Mucosa of descending colon (tissue), 3 donors: ENCODE results near the gene HMOX2. TPM values are rescaled to one million over a fixed set of nuclear protein-coding genes. Genes with fewer than 3 reads are reported as not detected.

Experiments
- ATAC-seq: fragments of 200-7000 bp; cut with Tn5 transposase; one replicate; pipeline ENCODE4 v1.9.1; 2020; ENCODE audit warnings: mild to moderate bottlenecking, moderate library complexity
- DNase-seq, 3 donors: peaks; one replicate each; pipeline ENCODE4 v3.0.0-alpha.2; 2020
- H3K36me3 ChIP-seq: fragments of 200-600 bp; one replicate; pipeline ENCODE4 v1.8.0; 2021; ENCODE audit warnings: low read depth, mild to moderate bottlenecking
- H3K4me1 ChIP-seq: fragments of 200-600 bp; one replicate; pipeline ENCODE4 v1.8.0; 2021; ENCODE audit warnings: low read depth, mild to moderate bottlenecking
- H3K4me3 ChIP-seq: fragments of 200-600 bp; one replicate; pipeline ENCODE4 v1.8.0; 2021; ENCODE audit warnings: mild to moderate bottlenecking
- H3K9me3 ChIP-seq: fragments of 200-600 bp; one replicate; pipeline ENCODE4 v1.8.0; 2021; ENCODE audit warnings: mild to moderate bottlenecking
- CTCF ChIP-seq: fragments of 200-600 bp; IDR thresholded peaks from one replicate; pipeline ENCODE4 v1.8.0; 2022; ENCODE audit warnings: antibody characterized with exemption, mild to moderate bottlenecking
- intact Hi-C, 2 donors: fragments of 100-400 bp; cut with DNase I in 1 of 2; cut with micrococcal nuclease in 1 of 2; formaldehyde crosslinking; loops; one replicate each; pipeline versions ENCODE4 v1.11.0 to v1.11.1; 2022; cut with DNase I, micrococcal nuclease
- total RNA-seq, 3 donors: library from RNA; stranded (reverse); fragmentation: NEBNext Ultra II Directional in 2 of 3; extraction: Animal tissue kit (Norgen Biotek cat#: 25700) in 2 of 3; gene quantifications; one replicate each; pipeline versions ENCODE4 v1.2.1 to v1.2.4, GENCODE V29; 2021 to 2023
- donor health status: DM: no; HTN: no; CAD: no; lungs with moderate emphysema.
- donor health status: DM: no; HTN: no; CAD: no.
- donor health status: DM: no; HTN: yes; CAD: no.

HMOX2 gene
- total RNA-seq, 3 donors from 2014 or later, result 36.0 to 52.7 (median 49.3) TPM

- TF ChIP-seq CTCF, result no peak
- Histone ChIP-seq H3K36me3 (no peaks in the 10 kb centered on the region), H3K4me1 (no peaks in the 10 kb centered on the region), H3K9me3 (no peaks in the 10 kb centered on the region), H3K4me3 (no peak overlapping the region)
- DNase-seq (no peak), ATAC-seq (no peak)
- intact Hi-C loops, result no loop called here
Measured at GRCh38 chr16:4433914-4434787, 42.0 kb upstream of the HMOX2 start.

- Histone ChIP-seq H3K9me3 (no peaks in the 10 kb centered on the region), H3K36me3 (no peaks in the 10 kb centered on the region), H3K4me3 (no peak overlapping the region), H3K4me1 (no peaks in the 10 kb centered on the region)
- intact Hi-C loops, result no loop called here
- DNase-seq (no peak), ATAC-seq (no peak)
- TF ChIP-seq CTCF, result no peak
Measured at GRCh38 chr16:4435337-4436067, 40.7 kb upstream of the HMOX2 start.

GRCh38 chr16:4437366-4437765 lies 38.8 kb upstream of the HMOX2 start:
- intact Hi-C loops, result no loop called here
- Histone ChIP-seq H3K4me3 (no peak overlapping the region), H3K4me1 (no peaks in the 10 kb centered on the region), H3K9me3 (no peaks in the 10 kb centered on the region), H3K36me3 (no peaks in the 10 kb centered on the region)
- no peak for DNase-seq
- no peak for TF ChIP-seq CTCF
- no peak for ATAC-seq

GRCh38 chr16:4442371-4442770 lies 33.8 kb upstream of the HMOX2 start:
- no peak for ATAC-seq
- intact Hi-C loops, result no loop called here

GRCh38 chr16:4443271-4443670 lies 32.9 kb upstream of the HMOX2 start:
- Histone ChIP-seq H3K4me1 (no peaks in the 10 kb centered on the region), H3K36me3 (peaks cover 4% of the 10 kb centered on the region), H3K9me3 (no peaks in the 10 kb centered on the region), H3K4me3 (no peak overlapping the region)
- ATAC-seq, result no peak
- intact Hi-C loops, result no loop called here
- DNase-seq, result no peak
- no peak for TF ChIP-seq CTCF

More at GRCh38 chr16:4442371-4442770, 33.8 kb upstream of the HMOX2 start:
- DNase-seq, result no peak
- H3K4me1 ChIP-seq, result no peaks in the 10 kb centered on the region
- no peak overlapping the region for H3K4me3 ChIP-seq
- H3K36me3 ChIP-seq, result peaks cover 4% of the 10 kb centered on the region
- TF ChIP-seq CTCF, result no peak
- no peaks in the 10 kb centered on the region for H3K9me3 ChIP-seq
